ENCODE measurements around the gene TBL1XR1.
"Not testable (repeated sequence)": the region's sequence is repeated elsewhere in the genome, so short reads cannot be mapped to it uniquely, and the experiment has no call there.

Gene TBL1XR1

DNA sequence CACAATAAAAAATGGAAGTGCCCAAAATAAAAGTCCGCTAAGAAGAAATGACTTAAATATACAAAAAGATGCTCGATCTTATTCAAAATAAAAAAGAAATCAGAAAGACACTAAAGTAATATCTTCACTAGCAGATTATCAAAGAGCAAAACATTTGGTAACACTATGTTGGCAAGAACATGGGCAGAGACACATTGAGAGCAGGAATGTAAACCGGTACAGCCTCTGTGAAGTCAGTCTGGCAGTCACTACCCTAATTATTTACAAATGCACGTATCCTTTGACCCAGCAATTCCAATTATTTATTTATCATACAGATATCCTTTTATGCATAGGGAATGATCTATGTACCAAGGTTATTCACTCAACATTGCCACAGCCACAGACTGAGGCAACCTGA is 34.5 kb downstream of the TBL1XR1 start:
- H3K9ac ChIP-seq (ENCODE audit: low read depth, low read length, poor library complexity) = no peak overlapping the region
- peaks cover 0 to 36% of the 10 kb centered on the region in 2 donors for H3K9me3 ChIP-seq (replicated peaks in 1 of 2; ENCODE audit: control insufficient read depth in 2 of 2, insufficient read depth in 1 of 2, low read depth in 1 of 2, low read length in 2 of 2)
- H2BK12ac ChIP-seq (ENCODE audit: low read length) = no peak overlapping the region
- H3K79me1 ChIP-seq (ENCODE audit: low read depth, low read length) = peaks cover 1% of the 10 kb centered on the region
- WGBS, 2 donors (ENCODE audit: extremely low coverage in 2 of 2, insufficient read length in 2 of 2, insufficient replicate concordance in 1 of 2) = no CpG with 5 or more reads among the region's 4 CpGs
- no peak overlapping the region for H3K4ac ChIP-seq (ENCODE audit: low read length)
- no peaks in the 10 kb centered on the region for H3K27me3 ChIP-seq (ENCODE audit: control insufficient read depth in 3 of 3, insufficient read depth in 3 of 3, low read depth in 1 of 3, low read length in 3 of 3)
- H3K23ac ChIP-seq (ENCODE audit: low read depth, low read length, poor library complexity) = no peak overlapping the region
- no peak overlapping the region for H2AFZ ChIP-seq (ENCODE audit: low read length)
- no peak overlapping the region for H3K18ac ChIP-seq (ENCODE audit: low read length)
- no peak overlapping the region for H2BK15ac ChIP-seq (ENCODE audit: low read length)
- no peak overlapping the region for H2BK120ac ChIP-seq (ENCODE audit: low read depth, low read length)
- no peak for DNase-seq (ENCODE audit: low spot score)
- no peak overlapping the region for H4K8ac ChIP-seq (ENCODE audit: low read depth, low read length)
- H3K4me3 ChIP-seq (ENCODE audit: low read length in 2 of 2) = no peak overlapping the region
- no peak overlapping the region for H2BK5ac ChIP-seq (ENCODE audit: low read length)
- peaks cover 0 to 80% of the 10 kb centered on the region in 2 donors for H3K36me3 ChIP-seq (replicated peaks in 1 of 2; ENCODE audit: control insufficient read depth in 2 of 2, insufficient read depth in 2 of 2, low read length in 2 of 2)
- H3K4me2 ChIP-seq (ENCODE audit: insufficient read depth, low read length, poor library complexity, severe bottlenecking) = no peak overlapping the region
- no peak overlapping the region for H3K27ac ChIP-seq (replicated peaks; ENCODE audit: low read length)
- H3K4me1 ChIP-seq (ENCODE audit: control insufficient read depth in 2 of 2, insufficient read depth in 1 of 2, low read depth in 1 of 2, low read length in 2 of 2) = no peaks in the 10 kb centered on the region
- no peak overlapping the region for H3K14ac ChIP-seq (ENCODE audit: low read length)
- no peak overlapping the region for H2AK5ac ChIP-seq (ENCODE audit: low read depth, low read length)
- no peak overlapping the region for H4K91ac ChIP-seq (ENCODE audit: low read depth, low read length, poor library complexity)

DNA sequence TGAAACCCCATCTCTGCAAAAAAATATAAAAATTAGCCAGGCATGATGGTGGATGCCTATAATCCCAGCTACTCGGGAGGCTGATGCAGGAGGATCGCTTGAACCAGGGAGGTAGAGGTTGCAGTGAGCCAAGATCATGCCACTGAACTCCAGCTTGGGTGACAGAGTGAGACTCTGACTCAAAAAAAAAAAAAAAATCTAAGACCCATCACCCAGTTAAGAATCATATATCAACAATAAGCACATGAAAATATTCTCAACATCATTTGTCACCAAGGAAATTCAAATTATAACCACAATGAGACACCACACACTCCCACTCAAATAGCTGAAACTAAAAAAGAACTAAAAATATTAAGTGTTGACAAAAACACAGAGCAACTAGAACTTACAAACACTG is 35.7 kb downstream of the TBL1XR1 start:
- not testable (repeated sequence) for H3K79me1 ChIP-seq (ENCODE audit: low read depth, low read length); H2BK120ac ChIP-seq (ENCODE audit: low read depth, low read length); H3K9ac ChIP-seq (ENCODE audit: low read depth, low read length, poor library complexity); H3K4ac ChIP-seq (ENCODE audit: low read length); H2BK5ac ChIP-seq (ENCODE audit: low read length); H3K14ac ChIP-seq (ENCODE audit: low read length); H4K91ac ChIP-seq (ENCODE audit: low read depth, low read length, poor library complexity); H2AFZ ChIP-seq (ENCODE audit: low read length); H2BK15ac ChIP-seq (ENCODE audit: low read length); H3K27ac ChIP-seq (replicated peaks; ENCODE audit: low read length); H3K23ac ChIP-seq (ENCODE audit: low read depth, low read length, poor library complexity); H2BK12ac ChIP-seq (ENCODE audit: low read length); H3K18ac ChIP-seq (ENCODE audit: low read length); H3K4me1 ChIP-seq (ENCODE audit: control insufficient read depth in 2 of 2, insufficient read depth in 1 of 2, low read depth in 1 of 2, low read length in 2 of 2); H2AK5ac ChIP-seq (ENCODE audit: low read depth, low read length); DNase-seq (ENCODE audit: low spot score); H3K4me2 ChIP-seq (ENCODE audit: insufficient read depth, low read length, poor library complexity, severe bottlenecking); H4K8ac ChIP-seq (ENCODE audit: low read depth, low read length); H3K27me3 ChIP-seq (ENCODE audit: control insufficient read depth in 3 of 3, insufficient read depth in 3 of 3, low read depth in 1 of 3, low read length in 3 of 3); H3K4me3 ChIP-seq (ENCODE audit: low read length in 2 of 2)
- Histone ChIP-seq H3K36me3 (replicated peaks in 1 of 2; ENCODE audit: control insufficient read depth in 2 of 2, insufficient read depth in 2 of 2, low read length in 2 of 2) (peaks cover 0 to 75% of the 10 kb centered on the region in 2 donors), H3K9me3 (replicated peaks in 1 of 2; ENCODE audit: control insufficient read depth in 2 of 2, insufficient read depth in 1 of 2, low read depth in 1 of 2, low read length in 2 of 2) (peaks cover 0 to 39% of the 10 kb centered on the region in 2 donors)
- no CpG with 5 or more reads among the region's 2 CpGs for WGBS, 2 donors (ENCODE audit: extremely low coverage in 2 of 2, insufficient read length in 2 of 2, insufficient replicate concordance in 1 of 2)

DNA sequence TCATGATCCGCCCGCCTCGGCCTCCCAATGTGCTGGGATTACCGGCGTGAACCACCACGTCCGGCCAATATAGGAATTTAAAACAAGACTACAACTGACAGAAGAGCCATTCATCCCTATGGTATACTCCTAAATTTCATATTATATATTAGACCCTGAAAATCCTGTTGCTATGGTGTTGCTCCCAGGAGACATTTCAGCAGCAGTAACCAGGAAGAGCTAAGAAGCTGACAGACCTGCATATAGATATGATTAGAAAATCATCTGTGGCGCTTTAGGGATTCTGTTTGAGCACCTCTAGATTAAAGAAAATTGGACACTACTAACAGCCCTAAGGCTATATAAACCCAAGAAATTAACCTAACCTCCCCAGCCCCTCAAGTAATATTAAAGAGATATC is 38.8 kb downstream of the TBL1XR1 start:
- no peak overlapping the region for H3K4me3 ChIP-seq (ENCODE audit: low read length in 2 of 2)
- no peak overlapping the region for H2BK15ac ChIP-seq (ENCODE audit: low read length)
- H3K79me1 ChIP-seq (ENCODE audit: low read depth, low read length) = peaks cover 4% of the 10 kb centered on the region
- no peak overlapping the region for H3K27ac ChIP-seq (replicated peaks; ENCODE audit: low read length)
- H2AFZ ChIP-seq (ENCODE audit: low read length) = no peak overlapping the region
- no peak overlapping the region for H4K8ac ChIP-seq (ENCODE audit: low read depth, low read length)
- H3K18ac ChIP-seq (ENCODE audit: low read length) = no peak overlapping the region
- no peaks in the 10 kb centered on the region for H3K4me1 ChIP-seq (ENCODE audit: control insufficient read depth in 2 of 2, insufficient read depth in 1 of 2, low read depth in 1 of 2, low read length in 2 of 2)
- no CpG with 5 or more reads among the region's 8 CpGs for WGBS, 2 donors (ENCODE audit: extremely low coverage in 2 of 2, insufficient read length in 2 of 2, insufficient replicate concordance in 1 of 2)
- H2AK5ac ChIP-seq (ENCODE audit: low read depth, low read length) = no peak overlapping the region
- DNase-seq (ENCODE audit: low spot score) = no peak
- no peak overlapping the region for H2BK12ac ChIP-seq (ENCODE audit: low read length)
- H3K4ac ChIP-seq (ENCODE audit: low read length) = no peak overlapping the region
- no peak overlapping the region for H3K23ac ChIP-seq (ENCODE audit: low read depth, low read length, poor library complexity)
- H3K9me3 ChIP-seq (replicated peaks in 1 of 2; ENCODE audit: control insufficient read depth in 2 of 2, insufficient read depth in 1 of 2, low read depth in 1 of 2, low read length in 2 of 2) = peaks cover 0 to 34% of the 10 kb centered on the region in 2 donors
- H3K14ac ChIP-seq (ENCODE audit: low read length) = no peak overlapping the region
- no peak overlapping the region for H4K91ac ChIP-seq (ENCODE audit: low read depth, low read length, poor library complexity)
- no peak overlapping the region for H3K9ac ChIP-seq (ENCODE audit: low read depth, low read length, poor library complexity)
- no peak overlapping the region for H3K4me2 ChIP-seq (ENCODE audit: insufficient read depth, low read length, poor library complexity, severe bottlenecking)
- no peaks in the 10 kb centered on the region for H3K27me3 ChIP-seq (ENCODE audit: control insufficient read depth in 3 of 3, insufficient read depth in 3 of 3, low read depth in 1 of 3, low read length in 3 of 3)
- H2BK120ac ChIP-seq (ENCODE audit: low read depth, low read length) = no peak overlapping the region
- H2BK5ac ChIP-seq (ENCODE audit: low read length) = no peak overlapping the region
- peaks cover 0 to 55% of the 10 kb centered on the region in 2 donors for H3K36me3 ChIP-seq (replicated peaks in 1 of 2; ENCODE audit: control insufficient read depth in 2 of 2, insufficient read depth in 2 of 2, low read length in 2 of 2)

DNA sequence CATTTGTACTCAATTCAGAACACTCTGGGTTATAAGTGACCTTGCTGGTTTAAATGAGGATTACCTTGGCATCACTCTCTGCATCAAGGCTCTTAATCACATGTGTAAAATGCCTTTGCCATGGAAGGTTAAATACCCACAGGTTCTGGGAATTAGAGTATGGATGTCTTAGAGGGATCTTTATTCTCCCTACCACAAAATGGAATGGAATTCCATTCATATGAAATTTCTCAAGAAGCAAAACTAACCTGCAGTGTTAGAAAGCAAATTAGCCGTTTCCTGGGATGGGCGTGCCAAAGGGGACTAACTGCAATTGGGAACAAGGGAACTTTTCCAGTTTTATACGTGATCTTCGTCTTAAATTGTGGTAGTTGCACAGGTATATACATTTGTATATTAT is 39.8 kb downstream of the TBL1XR1 start:
- Histone ChIP-seq H3K18ac (ENCODE audit: low read length) (no peak overlapping the region), H3K9me3 (replicated peaks in 1 of 2; ENCODE audit: control insufficient read depth in 2 of 2, insufficient read depth in 1 of 2, low read depth in 1 of 2, low read length in 2 of 2) (peaks cover 0 to 29% of the 10 kb centered on the region in 2 donors), H4K8ac (ENCODE audit: low read depth, low read length) (no peak overlapping the region), H2BK15ac (ENCODE audit: low read length) (no peak overlapping the region), H2BK12ac (ENCODE audit: low read length) (no peak overlapping the region), H3K4me1 (ENCODE audit: control insufficient read depth in 2 of 2, insufficient read depth in 1 of 2, low read depth in 1 of 2, low read length in 2 of 2) (no peaks in the 10 kb centered on the region), H2AFZ (ENCODE audit: low read length) (no peak overlapping the region), H3K79me1 (ENCODE audit: low read depth, low read length) (peaks cover 4% of the 10 kb centered on the region), H3K27me3 (ENCODE audit: control insufficient read depth in 3 of 3, insufficient read depth in 3 of 3, low read depth in 1 of 3, low read length in 3 of 3) (no peaks in the 10 kb centered on the region), H3K27ac (replicated peaks; ENCODE audit: low read length) (no peak overlapping the region), H3K36me3 (replicated peaks in 1 of 2; ENCODE audit: control insufficient read depth in 2 of 2, insufficient read depth in 2 of 2, low read length in 2 of 2) (peaks cover 0 to 54% of the 10 kb centered on the region in 2 donors), H3K23ac (ENCODE audit: low read depth, low read length, poor library complexity) (no peak overlapping the region), H2BK120ac (ENCODE audit: low read depth, low read length) (no peak overlapping the region), H3K14ac (ENCODE audit: low read length) (no peak overlapping the region), H4K91ac (ENCODE audit: low read depth, low read length, poor library complexity) (no peak overlapping the region), H3K4me2 (ENCODE audit: insufficient read depth, low read length, poor library complexity, severe bottlenecking) (no peak overlapping the region), H3K4me3 (ENCODE audit: low read length in 2 of 2) (no peak overlapping the region), H3K9ac (ENCODE audit: low read depth, low read length, poor library complexity) (no peak overlapping the region), H2BK5ac (ENCODE audit: low read length) (no peak overlapping the region), H2AK5ac (ENCODE audit: low read depth, low read length) (no peak overlapping the region), H3K4ac (ENCODE audit: low read length) (no peak overlapping the region)
- no CpG with 5 or more reads among the region's 4 CpGs for WGBS, 2 donors (ENCODE audit: extremely low coverage in 2 of 2, insufficient read length in 2 of 2, insufficient replicate concordance in 1 of 2)
- no peak for DNase-seq (ENCODE audit: low spot score)

Measured in neuronal stem cell (in vitro differentiated cells).